Sigmoid colon (tissue), 7 donors: ENCODE measurements around the gene CECR2. TPM values are rescaled to one million over a fixed set of nuclear protein-coding genes. Genes with fewer than 3 reads are reported as not detected.

Experiments
- DNase-seq: peaks from one replicate; pipeline ENCODE4 v3.0.0-alpha.2; 2019
- H3K27ac ChIP-seq, 4 donors: fragments of 200-600 bp; sonication (generic); one replicate each; pipeline ENCODE4 v1.5.1; 2016 to 2019; ENCODE audit warnings: mild to moderate bottlenecking in 1 of 4
- H3K27me3 ChIP-seq, 3 donors: fragments of 200-600 bp; sonication (generic); one replicate each; pipeline ENCODE4 v1.5.1; 2019; ENCODE audit warnings: mild to moderate bottlenecking in 1 of 3
- H3K36me3 ChIP-seq, 4 donors: fragments of 200-600 bp; sonication (generic); one replicate each; pipeline ENCODE4 v1.5.1; 2016 to 2019
- H3K4me1 ChIP-seq, 4 donors: fragments of 200-600 bp; sonication (generic); one replicate each; pipeline ENCODE4 v1.5.1; 2017 to 2019
- H3K4me3 ChIP-seq, 4 donors: fragments of 200-600 bp; sonication (generic); one replicate each; pipeline ENCODE4 v1.5.1; 2017 to 2019; ENCODE audit warnings: mild to moderate bottlenecking in 2 of 4, moderate library complexity in 1 of 4
- H3K9me3 ChIP-seq, 4 donors: fragments of 200-600 bp in 3 of 4; sonication (generic) in 3 of 4; one replicate each; pipeline versions ENCODE4 v1.5.1 to v1.6.1; 2013 to 2019
- EP300 ChIP-seq, 4 donors: sonication (generic); formaldehyde crosslinking; IDR thresholded peaks; one replicate each; pipeline ENCODE4 v1.6.1; 2017; ENCODE audit warnings: antibody characterized with exemption in 4 of 4
- POLR2A ChIP-seq, 2 donors: fragments of 450-650 bp; IDR thresholded peaks; one replicate each; pipeline ENCODE4 v1.6.1; 2016; ENCODE audit warnings: antibody characterized with exemption in 2 of 2, mild to moderate bottlenecking in 2 of 2, moderate library complexity in 2 of 2
- POLR2AphosphoS5 ChIP-seq, 4 donors: sonication (generic); formaldehyde crosslinking; IDR thresholded peaks; one replicate each; pipeline ENCODE4 v1.6.1; 2017; ENCODE audit warnings: antibody characterized with exemption in 4 of 4
- WGBS, 2 donors: extraction: QIAGEN DNeasy Blood & Tissue Kit; methylation state at CpG; one replicate each; pipeline ENCODE4 v1.1.7; 2013; 5-methylcytosine and 5-hydroxymethylcytosine counted together
- intact Hi-C: fragments of 100-400 bp; cut with DNase I; formaldehyde crosslinking; loops from one replicate; pipeline ENCODE4 v1.15.1; 2023
- polyA plus RNA-seq, 3 donors: library from polyadenylated mRNA; stranded (reverse); fragments of 200-250 nt; gene quantifications; one replicate each; pipeline ENCODE4 v1.2.3, GENCODE V29; 2013
- total RNA-seq, 4 donors: library from RNA; depleted of rRNA; stranded (reverse); fragments of >200 nt; gene quantifications; one replicate each; pipeline ENCODE4 v1.1.0, GENCODE V29; 2016
- TF ChIP-seq, protein P1 (sequence below), 4 experiments: fragments of 450-650 bp in 3 of 4; fragments of 200-600 bp in 1 of 4; IDR thresholded peaks; one replicate each; pipeline ENCODE4 v1.5.1; 2016 to 2019; ENCODE audit warnings: antibody characterized with exemption in 4 of 4, mild to moderate bottlenecking in 3 of 4, moderate library complexity in 2 of 4
- donor health status: healthy with polysubstance abuse.
- donor health status: Bipolar disorder and iron deficiency.
- donor health status: healthy.

CECR2 gene
- total and polyA plus RNA-seq, 7 donors, result 0.39 to 2.8 (median 1.3) TPM; not detected in 1

- intact Hi-C loops, result no loop called here
- no peak for DNase-seq
- no peaks in the 10 kb centered on the region for H3K9me3 ChIP-seq
- H3K4me1 ChIP-seq, result peaks cover 0 to 23% (median 17%) of the 10 kb centered on the region in 4 donors
- H3K27ac ChIP-seq, result no peak overlapping the region
- H3K36me3 ChIP-seq, result no peaks in the 10 kb centered on the region
- TF ChIP-seq POLR2A (IDR thresholded peaks at IDR 0.05), result no peak
- TF ChIP-seq EP300 (IDR thresholded peaks at IDR 0.05), result no peak
- TF ChIP-seq, protein P1, sequence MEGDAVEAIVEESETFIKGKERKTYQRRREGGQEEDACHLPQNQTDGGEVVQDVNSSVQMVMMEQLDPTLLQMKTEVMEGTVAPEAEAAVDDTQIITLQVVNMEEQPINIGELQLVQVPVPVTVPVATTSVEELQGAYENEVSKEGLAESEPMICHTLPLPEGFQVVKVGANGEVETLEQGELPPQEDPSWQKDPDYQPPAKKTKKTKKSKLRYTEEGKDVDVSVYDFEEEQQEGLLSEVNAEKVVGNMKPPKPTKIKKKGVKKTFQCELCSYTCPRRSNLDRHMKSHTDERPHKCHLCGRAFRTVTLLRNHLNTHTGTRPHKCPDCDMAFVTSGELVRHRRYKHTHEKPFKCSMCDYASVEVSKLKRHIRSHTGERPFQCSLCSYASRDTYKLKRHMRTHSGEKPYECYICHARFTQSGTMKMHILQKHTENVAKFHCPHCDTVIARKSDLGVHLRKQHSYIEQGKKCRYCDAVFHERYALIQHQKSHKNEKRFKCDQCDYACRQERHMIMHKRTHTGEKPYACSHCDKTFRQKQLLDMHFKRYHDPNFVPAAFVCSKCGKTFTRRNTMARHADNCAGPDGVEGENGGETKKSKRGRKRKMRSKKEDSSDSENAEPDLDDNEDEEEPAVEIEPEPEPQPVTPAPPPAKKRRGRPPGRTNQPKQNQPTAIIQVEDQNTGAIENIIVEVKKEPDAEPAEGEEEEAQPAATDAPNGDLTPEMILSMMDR (IDR thresholded peaks at IDR 0.05), result no peak
- TF ChIP-seq POLR2AphosphoS5 (IDR thresholded peaks at IDR 0.05), result no peak
- H3K27me3 ChIP-seq, result peaks cover 17 to 45% (median 34%) of the 10 kb centered on the region in 3 donors
- no peak overlapping the region for H3K4me3 ChIP-seq
- WGBS, 2 donors, result 75 to 87% methylated on average over 4 of the region's 4 CpGs
Observed at GRCh38 chr22:17373855-17374254, 4.6 kb downstream of the CECR2 start.

DNA sequence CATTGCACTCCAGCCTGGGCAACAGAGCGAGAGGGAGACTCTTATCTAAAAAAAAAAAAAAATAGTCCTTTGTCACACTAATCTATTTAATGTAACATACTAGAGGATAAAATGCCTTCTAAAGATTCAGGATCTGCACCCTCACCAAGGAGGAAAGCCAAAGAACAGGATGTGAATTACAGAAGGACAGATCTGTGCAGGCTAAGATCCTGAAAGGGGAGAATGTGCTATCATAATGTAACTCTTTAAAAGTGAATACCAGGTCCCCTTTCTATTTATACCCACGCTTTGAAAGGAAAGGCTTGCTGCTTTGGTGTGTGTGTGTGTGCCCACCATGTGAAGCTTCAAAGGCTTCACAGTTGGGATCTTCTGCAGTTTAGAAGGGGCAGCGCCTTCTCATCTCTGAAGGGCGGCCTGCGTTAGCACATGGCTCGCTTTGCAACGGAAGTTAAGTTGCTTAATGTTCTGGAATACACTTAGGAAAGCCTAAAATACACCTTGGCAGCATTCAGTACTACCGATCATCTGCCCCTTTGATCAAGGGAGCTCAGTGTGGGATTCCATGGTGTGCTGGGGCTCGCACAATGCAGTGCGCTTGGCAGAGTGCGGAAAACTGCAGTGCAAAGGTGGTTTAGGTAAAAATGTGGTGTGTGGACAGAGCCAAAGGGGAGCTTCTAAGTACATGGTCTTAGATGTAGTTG, 6.8 kb downstream of the CECR2 start:
- WGBS, 2 donors, result 88 to 93% methylated on average over 11 of the region's 11 CpGs
- H3K4me3 ChIP-seq, result no peak overlapping the region

DNA sequence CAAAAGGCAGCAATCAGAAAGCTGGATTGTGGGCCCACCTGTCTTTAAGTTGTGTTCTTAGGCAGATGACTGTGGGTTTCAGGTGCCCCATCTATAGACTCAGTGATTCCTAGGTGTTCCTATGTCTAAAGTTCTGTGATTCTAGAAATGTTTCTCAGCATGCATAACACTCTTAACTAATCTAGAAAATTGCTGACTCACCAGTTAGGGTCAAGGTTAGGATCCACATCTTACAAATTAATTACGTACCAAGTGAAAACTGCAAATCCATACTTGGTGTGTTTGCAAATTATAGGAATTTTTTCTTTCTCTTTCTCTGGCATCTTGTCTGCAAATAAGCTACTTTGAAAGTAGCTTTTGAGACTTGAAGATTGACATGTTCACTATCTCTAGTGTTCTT, 7.7 kb downstream of the CECR2 start:
- TF ChIP-seq EP300 (IDR thresholded peaks at IDR 0.05) (no peak), POLR2A (IDR thresholded peaks at IDR 0.05) (no peak), POLR2AphosphoS5 (IDR thresholded peaks at IDR 0.05) (no peak)
- TF ChIP-seq, protein P1 (IDR thresholded peaks at IDR 0.05), result no peak
- no peak for DNase-seq
- H3K4me1 ChIP-seq, result no peaks in the 10 kb centered on the region
- 89 to 91% methylated on average over 1 of the region's 1 CpG for WGBS, 2 donors
- intact Hi-C loops, result no loop called here
- peaks cover 0 to 20% (median 9%) of the 10 kb centered on the region in 3 donors for H3K27me3 ChIP-seq
- H3K4me3 ChIP-seq, result no peak overlapping the region
- H3K9me3 ChIP-seq, result no peaks in the 10 kb centered on the region
- no peak overlapping the region for H3K27ac ChIP-seq
- no peaks in the 10 kb centered on the region for H3K36me3 ChIP-seq

More for the DNA sequence above, 6.8 kb downstream of the CECR2 start:
- intact Hi-C loops, result no loop called here
- Histone ChIP-seq H3K27ac (no peak overlapping the region), H3K9me3 (no peaks in the 10 kb centered on the region), H3K27me3 (peaks cover 0 to 29% (median 17%) of the 10 kb centered on the region in 3 donors), H3K36me3 (no peaks in the 10 kb centered on the region), H3K4me1 (peaks cover 0 to 4% (median 0%) of the 10 kb centered on the region in 4 donors)
- DNase-seq, result no peak
- TF ChIP-seq POLR2A (IDR thresholded peaks at IDR 0.05) (no peak), POLR2AphosphoS5 (IDR thresholded peaks at IDR 0.05) (no peak), EP300 (IDR thresholded peaks at IDR 0.05) (no peak)
- TF ChIP-seq, protein P1 (IDR thresholded peaks at IDR 0.05), result no peak

- H3K27ac ChIP-seq, result no peak overlapping the region
- 59 to 73% methylated on average over 2 of the region's 2 CpGs for WGBS, 2 donors
- intact Hi-C loops, result no loop called here
Observed at GRCh38 chr22:17379944-17380343, 10.7 kb downstream of the CECR2 start.

More at GRCh38 chr22:17379944-17380343, 10.7 kb downstream of the CECR2 start:
- Histone ChIP-seq H3K9me3 (peaks cover 0 to 11% (median 0%) of the 10 kb centered on the region in 4 donors), H3K4me3 (no peak overlapping the region), H3K4me1 (no peaks in the 10 kb centered on the region), H3K27me3 (peaks cover 0 to 6% (median 0%) of the 10 kb centered on the region in 3 donors), H3K36me3 (no peaks in the 10 kb centered on the region)
- no peak for TF ChIP-seq EP300 (IDR thresholded peaks at IDR 0.05)
- TF ChIP-seq POLR2A (IDR thresholded peaks at IDR 0.05), result no peak
- no peak for TF ChIP-seq POLR2AphosphoS5 (IDR thresholded peaks at IDR 0.05)
- TF ChIP-seq, protein P1 (IDR thresholded peaks at IDR 0.05), result no peak
- no peak for DNase-seq
